Prostate gland (tissue), 2 donors: ENCODE data around the gene ABHD15. TPM values are rescaled to one million over a fixed set of nuclear protein-coding genes. Genes with fewer than 3 reads are reported as not detected.

ENCODE experiments used
- DNase-seq: peaks from one replicate; pipeline ENCODE4 v3.0.0-alpha.2; 2019; ENCODE audit warnings: low spot score
- H3K27ac ChIP-seq, 2 donors: fragments of 200-600 bp; sonication (generic); 2 replicates each; pipeline ENCODE4 v1.5.1; 2017 to 2019
- H3K27me3 ChIP-seq: fragments of 200-600 bp; sonication (generic); replicated peaks from 2 replicates; pipeline ENCODE4 v1.5.1; 2019; ENCODE audit not compliant: insufficient read depth
- H3K36me3 ChIP-seq, 2 donors: fragments of 200-600 bp; sonication (generic); 1 replicate in 1 of 2; 2 replicates in 1 of 2; pipeline versions ENCODE4 v1.5.1 to v1.8.1; 2017 to 2019
- H3K4me1 ChIP-seq: fragments of 200-600 bp; sonication (generic); replicated peaks from 2 replicates; pipeline ENCODE4 v1.5.1; 2019
- H3K4me3 ChIP-seq, 2 donors: fragments of 200-600 bp; sonication (generic); 2 replicates each; pipeline ENCODE4 v1.5.1; 2017 to 2019
- H3K9me3 ChIP-seq: fragments of 200-600 bp; sonication (generic); 2 replicates; pipeline ENCODE4 v1.5.1; 2017
- POLR2A ChIP-seq: fragments of 450-650 bp; IDR thresholded peaks from one replicate; pipeline ENCODE4 v1.6.1; 2016; ENCODE audit warnings: antibody characterized with exemption, mild to moderate bottlenecking
- POLR2AphosphoS5 ChIP-seq: sonication (generic); formaldehyde crosslinking; IDR thresholded peaks from one replicate; pipeline ENCODE4 v1.6.1; 2017; ENCODE audit warnings: antibody characterized with exemption
- WGBS: methylation state at CpG from one replicate; pipeline ENCODE4 v1.1.5; 2018; 5-methylcytosine and 5-hydroxymethylcytosine counted together
- intact Hi-C: fragments of 100-400 bp; cut with DNase I; formaldehyde crosslinking; loops from one replicate; pipeline ENCODE4 v1.14.2; 2022
- total RNA-seq, 2 donors: library from RNA; depleted of rRNA; stranded (reverse); fragments of >200 nt; gene quantifications; one replicate each; pipeline ENCODE4 v1.1.0, GENCODE V29; 2016
- TF ChIP-seq, protein P1 (sequence below), 4 experiments: fragments of 200-600 bp in 2 of 4; fragments of 450-650 bp in 2 of 4; sonication (generic) in 2 of 4; IDR thresholded peaks; 1 replicate in 3 of 4; 2 replicates in 1 of 4; pipeline ENCODE4 v1.5.1; 2016 to 2019; ENCODE audit warnings: antibody characterized with exemption in 4 of 4, mild to moderate bottlenecking in 2 of 4, moderate library complexity in 2 of 4

Gene ABHD15
- total RNA-seq, 2 donors from 2014 or later = 9.1 to 14.8 TPM

DNA sequence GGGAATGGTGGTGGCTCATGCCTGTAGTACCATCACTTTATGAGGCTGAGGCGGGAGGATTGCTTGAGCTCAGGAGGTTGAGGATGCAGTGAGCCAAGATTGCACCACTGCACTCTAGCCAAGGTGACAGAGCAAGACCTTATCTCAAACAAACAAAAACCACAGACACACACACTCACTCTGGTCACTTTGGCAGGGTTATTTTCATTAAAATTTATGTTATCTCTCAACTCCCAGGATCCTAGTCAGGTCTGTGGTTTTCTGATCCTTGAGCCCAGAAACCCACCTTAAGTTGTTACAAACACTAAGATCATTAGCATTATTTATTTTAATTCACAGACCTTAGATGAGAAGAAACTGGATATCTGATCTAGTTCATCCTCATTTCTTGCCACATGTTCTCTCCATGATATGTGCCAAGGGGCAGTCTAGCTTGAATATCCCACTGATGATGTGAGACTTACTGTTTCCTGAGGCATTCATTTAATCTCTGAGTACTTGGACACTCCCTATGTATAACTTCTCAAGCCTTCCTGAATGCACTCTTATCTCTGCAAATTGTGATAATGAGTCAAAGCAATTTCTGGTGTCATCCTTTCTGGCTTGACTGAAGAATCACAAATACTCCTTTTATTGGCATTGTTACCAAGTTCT is 9.6 kb downstream of the ABHD15 start:
- Histone ChIP-seq H3K4me1 (no peaks in the 10 kb centered on the region), H3K27ac (no peak overlapping the region), H3K36me3 (no peaks in the 10 kb centered on the region), H3K27me3 (no peaks in the 10 kb centered on the region), H3K4me3 (no peak overlapping the region), H3K9me3 (no peaks in the 10 kb centered on the region)
- intact Hi-C loops = no loop called here
- WGBS = 82% methylated on average over 1 of the region's 1 CpG
- DNase-seq = no peak
- TF ChIP-seq, protein P1, sequence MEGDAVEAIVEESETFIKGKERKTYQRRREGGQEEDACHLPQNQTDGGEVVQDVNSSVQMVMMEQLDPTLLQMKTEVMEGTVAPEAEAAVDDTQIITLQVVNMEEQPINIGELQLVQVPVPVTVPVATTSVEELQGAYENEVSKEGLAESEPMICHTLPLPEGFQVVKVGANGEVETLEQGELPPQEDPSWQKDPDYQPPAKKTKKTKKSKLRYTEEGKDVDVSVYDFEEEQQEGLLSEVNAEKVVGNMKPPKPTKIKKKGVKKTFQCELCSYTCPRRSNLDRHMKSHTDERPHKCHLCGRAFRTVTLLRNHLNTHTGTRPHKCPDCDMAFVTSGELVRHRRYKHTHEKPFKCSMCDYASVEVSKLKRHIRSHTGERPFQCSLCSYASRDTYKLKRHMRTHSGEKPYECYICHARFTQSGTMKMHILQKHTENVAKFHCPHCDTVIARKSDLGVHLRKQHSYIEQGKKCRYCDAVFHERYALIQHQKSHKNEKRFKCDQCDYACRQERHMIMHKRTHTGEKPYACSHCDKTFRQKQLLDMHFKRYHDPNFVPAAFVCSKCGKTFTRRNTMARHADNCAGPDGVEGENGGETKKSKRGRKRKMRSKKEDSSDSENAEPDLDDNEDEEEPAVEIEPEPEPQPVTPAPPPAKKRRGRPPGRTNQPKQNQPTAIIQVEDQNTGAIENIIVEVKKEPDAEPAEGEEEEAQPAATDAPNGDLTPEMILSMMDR (IDR thresholded peaks at IDR 0.05) = no peak
- TF ChIP-seq POLR2AphosphoS5 (no peak), POLR2A (no peak)

DNA sequence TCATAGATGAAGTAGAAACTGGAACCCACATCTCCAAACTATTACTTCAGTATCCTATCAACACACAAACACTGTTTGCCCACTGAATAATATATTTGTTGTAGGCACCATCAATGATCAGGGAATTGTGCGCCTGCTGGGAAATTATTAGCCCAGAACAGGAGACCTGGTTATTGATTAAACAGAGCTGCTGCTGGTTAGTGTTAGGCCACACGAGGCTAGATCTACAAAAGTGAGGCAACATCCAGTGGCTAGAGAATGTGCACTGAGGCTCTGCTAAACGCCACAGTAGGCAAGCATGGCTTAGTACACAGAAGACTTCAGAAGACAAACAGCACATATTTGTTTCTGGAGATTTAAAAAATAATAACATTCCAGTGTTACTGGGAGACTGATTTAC is 11.0 kb downstream of the ABHD15 start:
- Histone ChIP-seq H3K27me3 (no peaks in the 10 kb centered on the region), H3K27ac (no peak overlapping the region), H3K9me3 (no peaks in the 10 kb centered on the region), H3K4me3 (no peak overlapping the region), H3K36me3 (no peaks in the 10 kb centered on the region), H3K4me1 (no peaks in the 10 kb centered on the region)
- TF ChIP-seq POLR2A = no peak
- TF ChIP-seq, protein P1 (IDR thresholded peaks at IDR 0.05) = no peak
- no peak for TF ChIP-seq POLR2AphosphoS5
- 62% methylated on average over 3 of the region's 3 CpGs for WGBS
- intact Hi-C loops = no loop called here
- DNase-seq = no peak

DNA sequence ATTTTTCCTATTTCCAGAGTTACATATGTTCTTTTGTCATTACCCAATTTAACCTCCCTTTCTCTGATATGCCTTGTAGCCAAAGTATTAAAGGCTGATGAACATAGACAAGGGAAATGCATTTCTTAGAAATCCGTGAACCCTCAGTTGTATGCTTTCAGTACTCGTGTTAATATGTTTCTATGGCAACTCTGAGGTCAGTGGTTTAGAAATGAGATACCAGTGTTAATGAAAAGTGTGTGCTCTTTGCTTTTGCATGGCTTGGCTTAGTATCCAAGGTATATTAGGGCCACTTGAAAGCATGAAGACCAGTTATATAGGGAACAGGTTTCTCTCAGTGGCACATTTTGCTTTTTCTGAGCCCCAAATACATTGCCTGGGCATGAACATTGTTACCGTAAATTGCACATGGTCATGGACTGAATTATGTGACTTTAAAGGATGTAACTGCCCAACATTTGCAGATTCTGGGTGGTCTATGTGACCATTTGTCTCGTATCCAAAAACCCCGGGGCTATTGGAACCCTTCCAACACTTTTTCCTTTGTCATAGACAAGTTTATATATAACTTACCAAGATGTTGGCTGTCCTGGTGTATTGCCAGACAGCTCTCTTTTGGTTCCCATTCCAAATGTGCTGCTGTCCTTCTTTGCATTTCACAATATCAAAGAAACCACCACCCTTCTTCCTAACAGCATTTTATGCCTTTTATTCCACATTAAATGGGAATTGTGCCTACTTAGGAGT is 17.5 kb downstream of the ABHD15 start:
- no peak for DNase-seq
- 23% methylated on average over 5 of the region's 5 CpGs for WGBS
- intact Hi-C loops = no loop called here

DNA sequence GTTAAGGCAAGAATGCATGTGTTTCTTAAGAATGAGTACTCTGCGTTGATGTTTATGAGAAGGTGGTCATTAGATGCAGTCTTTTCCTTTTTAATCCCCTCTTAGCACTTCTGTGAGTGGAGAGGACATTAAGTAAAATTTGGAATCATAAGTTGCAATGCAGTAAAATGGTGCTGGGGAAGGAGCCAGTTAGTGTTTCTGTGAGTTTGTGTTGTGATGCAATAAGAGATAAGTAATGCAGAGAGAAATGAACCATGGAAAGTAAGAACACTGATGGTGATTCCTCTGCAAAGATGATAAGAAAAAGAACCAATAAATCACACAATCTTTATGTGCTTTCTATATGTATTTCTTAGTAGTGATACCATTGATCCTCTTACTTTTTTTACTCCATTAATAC is 20.0 kb downstream of the ABHD15 start:
- no peaks in the 10 kb centered on the region for H3K27me3 ChIP-seq
- no peak overlapping the region for H3K27ac ChIP-seq
- no peak for DNase-seq
- WGBS = 59% methylated on average over 1 of the region's 1 CpG
- H3K4me1 ChIP-seq = no peaks in the 10 kb centered on the region
- H3K36me3 ChIP-seq = peaks cover 0 to 6% of the 10 kb centered on the region in 2 donors
- H3K9me3 ChIP-seq = no peaks in the 10 kb centered on the region
- H3K4me3 ChIP-seq = no peak overlapping the region
- intact Hi-C loops = no loop called here
- TF ChIP-seq, protein P1 (IDR thresholded peaks at IDR 0.05) = no peak
- no peak for TF ChIP-seq POLR2A
- TF ChIP-seq POLR2AphosphoS5 = no peak

More for the DNA sequence above, 17.5 kb downstream of the ABHD15 start:
- Histone ChIP-seq H3K4me3 (no peak overlapping the region), H3K36me3 (no peaks in the 10 kb centered on the region), H3K4me1 (no peaks in the 10 kb centered on the region), H3K27me3 (no peaks in the 10 kb centered on the region), H3K9me3 (no peaks in the 10 kb centered on the region), H3K27ac (no peak overlapping the region)
- TF ChIP-seq, protein P1 (IDR thresholded peaks at IDR 0.05) = no peak
- TF ChIP-seq POLR2AphosphoS5 = no peak
- no peak for TF ChIP-seq POLR2A

DNA sequence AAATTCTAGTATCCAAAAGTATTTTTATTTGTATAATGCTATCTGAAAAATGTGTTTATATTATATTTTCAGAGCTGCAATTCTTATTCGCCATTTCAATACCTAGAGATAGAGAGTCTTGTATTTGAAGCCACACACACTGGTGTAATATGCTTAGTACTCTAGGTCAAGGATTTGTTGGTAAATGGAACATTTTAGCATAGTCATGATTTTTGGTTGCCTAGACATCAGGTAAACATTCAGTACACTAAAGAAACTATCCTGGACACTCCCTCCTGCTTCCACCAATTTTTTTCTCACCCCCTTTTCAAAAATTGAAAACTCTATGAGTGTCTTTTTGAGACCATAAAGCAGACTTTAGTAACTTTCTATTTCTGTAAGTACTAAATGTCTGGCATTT is 20.8 kb downstream of the ABHD15 start:
- Histone ChIP-seq H3K9me3 (no peaks in the 10 kb centered on the region), H3K4me3 (no peak overlapping the region), H3K27ac (no peak overlapping the region), H3K4me1 (no peaks in the 10 kb centered on the region), H3K36me3 (peaks cover 0 to 6% of the 10 kb centered on the region in 2 donors), H3K27me3 (no peaks in the 10 kb centered on the region)
- TF ChIP-seq POLR2AphosphoS5 = no peak
- TF ChIP-seq, protein P1 (IDR thresholded peaks at IDR 0.05) = no peak
- intact Hi-C loops = no loop called here
- WGBS = 86% methylated on average over 1 of the region's 1 CpG
- DNase-seq = no peak
